HG02943 (cell line): Measurements from ENCODE around the gene LIG3.
"Not testable (repeated sequence)": the region's sequence is repeated elsewhere in the genome, so short reads cannot be mapped to it uniquely, and the experiment has no call there.

Experiments
- ATAC-seq: cut with Tn5 transposase; IDR thresholded peaks from one replicate; pipeline ENCODE4 v1.9.1; 2021; ENCODE audit warnings: mild to moderate bottlenecking, low read depth, moderate library complexity; ENCODE audit not compliant: unreplicated experiment

LIG3 gene

GRCh38 chr17:35030780-35031179, 50.5 kb downstream of the LIG3 start:
- no peak for ATAC-seq

GRCh38 chr17:35038453-35038852, 58.1 kb downstream of the LIG3 start:
- no peak for ATAC-seq

DNA sequence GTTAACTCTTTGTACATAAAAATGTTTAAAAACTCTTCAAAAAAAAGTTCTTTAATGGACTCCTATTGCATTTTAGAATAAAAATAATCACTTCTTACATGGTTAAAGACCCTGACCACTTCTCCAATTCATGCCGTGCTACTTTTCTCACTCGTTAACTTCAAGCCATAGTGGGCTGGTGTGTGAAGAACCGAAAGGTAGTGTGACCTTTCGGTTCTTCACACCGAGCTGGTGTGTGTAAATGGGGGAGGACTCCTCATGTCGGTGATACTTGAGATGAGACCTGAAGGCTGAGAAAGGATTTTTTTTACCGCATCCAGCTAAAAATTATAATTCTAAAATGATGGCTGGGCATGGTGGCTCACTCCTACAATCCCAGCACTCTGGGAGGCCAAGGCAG, 61.1 kb downstream of the LIG3 start:
- ATAC-seq, result no peak

DNA sequence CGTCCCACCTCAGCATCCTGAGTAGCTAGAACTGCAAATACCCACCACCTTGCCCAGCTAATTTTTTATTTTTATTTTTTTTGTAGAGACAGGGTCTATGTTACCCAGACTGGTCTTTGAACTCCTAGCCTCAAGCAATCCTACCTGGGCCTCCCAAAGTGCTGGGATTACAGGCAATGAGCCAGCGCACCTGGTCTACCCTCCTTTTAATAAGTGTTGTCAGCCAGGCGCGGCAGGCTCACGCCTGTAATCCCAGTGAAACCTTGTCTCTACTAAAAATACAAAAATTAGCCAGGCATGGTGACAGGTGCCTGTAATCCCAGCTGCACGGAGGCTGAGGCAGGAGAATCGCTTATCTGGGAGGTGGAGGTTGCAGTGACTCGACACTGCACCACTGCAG, 63.9 kb downstream of the LIG3 start:
- ATAC-seq, result no peak

- ATAC-seq, result not testable (repeated sequence)
Measured at GRCh38 chr17:35045458-35045979, 65.2 kb downstream of the LIG3 start.

- ATAC-seq, result no peak
Measured at GRCh38 chr17:35046245-35046644, 65.9 kb downstream of the LIG3 start.

GRCh38 chr17:35046740-35047283, 66.5 kb downstream of the LIG3 start:
- no peak for ATAC-seq

DNA sequence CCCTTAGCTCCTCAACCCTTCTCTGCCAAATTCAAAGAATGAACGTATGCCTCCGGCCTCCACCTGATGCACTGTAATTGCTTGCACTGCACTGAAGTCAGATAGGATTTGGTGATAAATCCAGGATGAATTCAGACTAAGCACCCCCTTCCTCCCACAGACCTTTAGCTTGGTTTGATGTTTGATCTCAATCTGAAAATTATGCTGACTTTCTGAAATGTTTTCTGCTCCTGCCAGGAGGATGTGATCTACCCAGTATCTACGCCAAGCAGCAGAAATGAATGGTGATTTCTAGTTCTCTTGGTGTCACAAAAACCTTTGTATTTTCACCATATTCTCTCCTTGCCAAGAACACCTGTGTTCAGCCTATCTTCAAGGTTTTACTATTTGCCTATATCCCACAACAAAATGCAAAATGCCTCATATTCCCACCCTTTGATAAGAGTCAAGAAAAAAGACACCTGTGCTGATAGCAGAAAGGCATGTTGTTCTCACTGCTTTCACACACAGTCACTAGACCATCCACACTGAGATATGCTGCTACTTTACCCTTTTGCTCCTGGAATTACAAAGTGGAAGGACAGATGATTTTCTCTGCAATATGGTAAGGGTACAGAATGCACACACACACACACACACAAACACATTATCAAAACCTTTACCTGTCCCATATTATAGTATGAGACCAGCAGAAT, 68.5 kb downstream of the LIG3 start:
- no peak for ATAC-seq

DNA sequence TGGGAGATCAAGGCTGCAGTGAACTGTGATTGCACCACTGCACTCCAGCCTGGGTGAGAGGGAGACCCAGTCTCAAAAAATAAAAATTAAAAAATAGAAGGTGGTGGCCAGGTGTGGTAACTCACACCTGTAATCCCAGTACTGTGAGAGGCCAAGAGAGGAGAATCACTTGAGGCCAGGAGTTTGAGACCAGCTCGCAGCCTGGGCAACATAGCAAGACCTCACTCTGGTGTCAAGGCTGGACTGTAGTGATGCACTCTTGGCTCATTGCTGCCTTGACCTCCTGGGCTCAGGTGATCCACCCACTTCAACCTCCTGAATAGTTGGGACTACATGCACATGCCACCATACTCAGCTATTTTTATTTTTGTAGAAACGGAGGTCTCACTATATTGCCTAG, 69.9 kb downstream of the LIG3 start:
- no peak for ATAC-seq

GRCh38 chr17:35051183-35051578, 70.9 kb downstream of the LIG3 start:
- peak; percentile 66 for ATAC-seq

GRCh38 chr17:35051579-35052240, 71.4 kb downstream of the LIG3 start:
- peak; percentile 27 for ATAC-seq

DNA sequence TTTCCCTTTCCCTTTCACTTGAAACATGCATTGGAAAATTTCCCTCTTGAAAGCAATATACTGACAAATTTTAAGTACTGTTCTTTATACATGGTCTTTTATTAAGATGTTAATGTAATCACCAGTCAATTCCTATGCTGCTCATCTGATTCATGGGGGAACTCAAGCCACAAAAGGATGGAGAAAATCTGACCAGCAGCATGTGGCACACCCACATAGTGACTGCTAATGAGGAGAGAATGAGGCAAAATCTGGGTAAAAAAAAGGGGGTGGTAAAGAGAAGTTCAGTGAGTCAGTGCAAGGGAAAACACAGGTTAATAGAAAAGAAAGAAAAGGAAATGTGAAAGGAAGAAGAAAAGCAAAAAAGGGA, 71.9 kb downstream of the LIG3 start:
- ATAC-seq, result no peak

GRCh38 chr17:35052780-35053179, 72.5 kb downstream of the LIG3 start:
- no peak for ATAC-seq

DNA sequence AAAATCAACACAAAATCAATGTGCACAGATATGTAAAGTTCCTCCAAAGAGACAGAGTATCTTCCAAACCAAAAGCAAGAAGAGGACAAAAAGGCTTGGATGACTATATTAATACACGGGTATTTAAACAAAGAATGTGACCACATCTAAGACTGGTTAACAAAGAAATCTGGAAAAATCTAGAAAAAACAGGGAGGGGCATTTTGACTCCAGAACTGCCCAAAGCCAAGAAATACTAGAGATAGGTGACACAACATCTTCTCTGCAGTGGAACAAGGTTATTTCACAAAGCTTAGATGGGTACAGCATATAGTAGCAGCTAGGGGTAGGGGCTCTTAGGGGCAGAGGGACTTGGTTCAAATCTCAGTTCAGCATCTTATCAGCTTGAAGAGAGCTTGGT, 72.9 kb downstream of the LIG3 start:
- ATAC-seq, result no peak

- ATAC-seq, result no peak
Measured at GRCh38 chr17:35056013-35056412, 75.7 kb downstream of the LIG3 start.

DNA sequence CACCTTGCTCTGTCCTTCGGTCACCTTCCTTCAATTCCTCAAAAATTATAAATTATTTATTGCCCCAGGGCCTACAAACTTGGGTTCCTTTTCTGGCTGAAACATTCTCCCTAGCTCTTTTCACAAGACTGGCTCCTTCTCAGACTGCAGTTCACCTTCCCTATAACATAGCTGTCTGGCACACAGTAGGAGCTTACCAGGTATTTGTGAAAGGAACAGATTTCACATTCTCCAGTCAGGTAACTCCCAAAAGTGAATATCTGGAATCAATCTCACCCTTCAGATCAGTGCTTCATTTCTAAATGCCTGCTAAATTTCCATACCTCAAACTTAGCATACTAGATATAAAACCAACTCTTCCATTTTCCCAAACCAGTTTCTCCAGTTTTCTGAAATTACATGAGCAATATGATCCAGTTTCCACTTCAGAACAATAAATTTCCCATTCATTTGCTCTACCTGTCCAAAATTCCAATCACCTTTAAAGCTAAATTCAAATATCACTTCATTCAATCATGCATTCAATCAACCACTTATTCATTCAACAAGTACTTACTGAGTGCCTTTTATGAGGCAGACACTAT, 77.1 kb downstream of the LIG3 start:
- no peak for ATAC-seq
